ENCODE measurements around the gene RNF166.

RNF166 gene

DNA sequence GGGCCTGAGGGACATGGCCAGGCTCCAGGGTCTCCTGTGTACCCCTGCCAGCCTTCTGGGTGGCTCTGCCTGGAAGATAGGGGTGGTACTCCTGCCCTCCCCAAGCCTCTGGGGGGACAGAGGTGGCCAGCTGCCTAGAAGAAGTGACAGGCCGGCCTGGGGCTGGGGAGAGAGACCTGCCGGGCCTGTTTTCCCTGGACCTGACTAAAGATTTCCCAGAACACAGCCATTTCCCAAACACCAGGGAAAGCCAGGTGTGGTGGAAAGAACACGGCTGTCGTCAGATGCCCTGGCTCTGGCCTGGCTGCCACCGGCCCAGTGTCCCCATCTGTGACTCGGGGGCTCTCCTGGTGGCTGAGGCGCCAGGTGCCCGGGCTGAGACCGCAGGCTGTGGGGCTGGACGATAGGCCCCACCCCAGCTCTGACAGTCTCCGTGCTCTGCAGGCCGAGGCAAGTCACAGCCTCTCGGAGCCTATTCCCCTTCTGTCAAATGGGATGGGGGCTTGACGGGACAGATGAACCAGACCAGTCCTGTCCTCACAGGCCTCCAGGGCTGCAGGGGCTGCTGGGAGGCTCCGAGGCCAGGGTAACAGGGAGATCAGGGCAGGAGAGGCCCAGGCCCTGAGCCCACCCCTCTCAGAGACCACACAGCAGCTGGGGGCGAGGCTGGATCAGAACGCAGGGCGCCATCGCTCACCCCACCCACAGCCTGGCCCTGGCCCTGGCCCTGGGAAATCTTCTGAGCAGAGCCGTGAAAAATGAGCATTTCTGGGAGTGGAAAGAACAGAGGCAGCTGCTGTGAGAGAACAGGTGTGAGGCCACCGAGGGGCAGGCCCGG is 33.1 kb upstream of the RNF166 start:
- no peak overlapping the region for H3K9ac ChIP-seq (ENCODE audit: low read length in 5 of 5)
- peaks cover 0 to 84% (median 68%) of the 10 kb centered on the region in 5 donors for H3K36me3 ChIP-seq (ENCODE audit: control insufficient read depth in 5 of 5, insufficient read depth in 5 of 5, low read length in 5 of 5)
- peaks cover 2 to 14% (median 12%) of the 10 kb centered on the region in 5 donors for H3K4me1 ChIP-seq (ENCODE audit: control insufficient read depth in 5 of 5, insufficient read depth in 5 of 5, low read length in 5 of 5)
- H3K9me3 ChIP-seq (ENCODE audit: control insufficient read depth in 5 of 5, low read length in 5 of 5), result no peaks in the 10 kb centered on the region
- no peaks in the 10 kb centered on the region for H3K27me3 ChIP-seq (ENCODE audit: control insufficient read depth in 5 of 5, insufficient read depth in 4 of 5, low read length in 5 of 5)
- H3K4me3 ChIP-seq (ENCODE audit: low read depth in 1 of 5, low read length in 5 of 5), result no peak overlapping the region
- H3K27ac ChIP-seq (ENCODE audit: low read depth, low read length), result no peak overlapping the region

- peaks cover 0 to 93% (median 78%) of the 10 kb centered on the region in 5 donors for H3K36me3 ChIP-seq (ENCODE audit: control insufficient read depth in 5 of 5, insufficient read depth in 5 of 5, low read length in 5 of 5)
- H3K27ac ChIP-seq (ENCODE audit: low read depth, low read length), result no peak overlapping the region
- no peaks in the 10 kb centered on the region for H3K27me3 ChIP-seq (ENCODE audit: control insufficient read depth in 5 of 5, insufficient read depth in 4 of 5, low read length in 5 of 5)
- no peak overlapping the region for H3K9ac ChIP-seq (ENCODE audit: low read length in 5 of 5)
- no peaks in the 10 kb centered on the region for H3K9me3 ChIP-seq (ENCODE audit: control insufficient read depth in 5 of 5, low read length in 5 of 5)
- H3K4me1 ChIP-seq (ENCODE audit: control insufficient read depth in 5 of 5, insufficient read depth in 5 of 5, low read length in 5 of 5), result peaks cover 0 to 5% (median 2%) of the 10 kb centered on the region in 5 donors
- H3K4me3 ChIP-seq (ENCODE audit: low read depth in 1 of 5, low read length in 5 of 5), result no peak overlapping the region
Measured at GRCh38 chr16:88738151-88739084, 32.2 kb upstream of the RNF166 start.

- Histone ChIP-seq H3K9me3 (ENCODE audit: control insufficient read depth in 5 of 5, low read length in 5 of 5) (no peaks in the 10 kb centered on the region), H3K4me1 (ENCODE audit: control insufficient read depth in 5 of 5, insufficient read depth in 5 of 5, low read length in 5 of 5) (peaks cover 0 to 5% (median 2%) of the 10 kb centered on the region in 5 donors), H3K27me3 (ENCODE audit: control insufficient read depth in 5 of 5, insufficient read depth in 4 of 5, low read length in 5 of 5) (no peaks in the 10 kb centered on the region), H3K9ac (ENCODE audit: low read length in 5 of 5) (no peak overlapping the region), H3K36me3 (ENCODE audit: control insufficient read depth in 5 of 5, insufficient read depth in 5 of 5, low read length in 5 of 5) (peaks cover 0 to 94% (median 83%) of the 10 kb centered on the region in 5 donors), H3K27ac (ENCODE audit: low read depth, low read length) (no peak overlapping the region), H3K4me3 (ENCODE audit: low read depth in 1 of 5, low read length in 5 of 5) (no peak overlapping the region)
Measured at GRCh38 chr16:88737298-88738150, 31.3 kb upstream of the RNF166 start.

GRCh38 chr16:88736496-88736895 is 30.3 kb upstream of the RNF166 start:
- H3K27me3 ChIP-seq (ENCODE audit: control insufficient read depth in 5 of 5, insufficient read depth in 4 of 5, low read length in 5 of 5), result no peaks in the 10 kb centered on the region
- H3K4me1 ChIP-seq (ENCODE audit: control insufficient read depth in 5 of 5, insufficient read depth in 5 of 5, low read length in 5 of 5), result peaks cover 0 to 5% (median 2%) of the 10 kb centered on the region in 5 donors
- no peak overlapping the region for H3K27ac ChIP-seq (ENCODE audit: low read depth, low read length)
- peaks cover 0 to 93% (median 84%) of the 10 kb centered on the region in 5 donors for H3K36me3 ChIP-seq (ENCODE audit: control insufficient read depth in 5 of 5, insufficient read depth in 5 of 5, low read length in 5 of 5)
- H3K9me3 ChIP-seq (ENCODE audit: control insufficient read depth in 5 of 5, low read length in 5 of 5), result no peaks in the 10 kb centered on the region
- no peak overlapping the region for H3K4me3 ChIP-seq (ENCODE audit: low read depth in 1 of 5, low read length in 5 of 5)
- H3K9ac ChIP-seq (ENCODE audit: low read length in 5 of 5), result no peak overlapping the region

GRCh38 chr16:88736088-88736487 is 29.9 kb upstream of the RNF166 start:
- Histone ChIP-seq H3K36me3 (ENCODE audit: control insufficient read depth in 5 of 5, insufficient read depth in 5 of 5, low read length in 5 of 5) (peaks cover 0 to 93% (median 84%) of the 10 kb centered on the region in 5 donors), H3K27me3 (ENCODE audit: control insufficient read depth in 5 of 5, insufficient read depth in 4 of 5, low read length in 5 of 5) (no peaks in the 10 kb centered on the region), H3K27ac (ENCODE audit: low read depth, low read length) (no peak overlapping the region), H3K4me1 (ENCODE audit: control insufficient read depth in 5 of 5, insufficient read depth in 5 of 5, low read length in 5 of 5) (peaks cover 0 to 5% (median 2%) of the 10 kb centered on the region in 5 donors), H3K4me3 (ENCODE audit: low read depth in 1 of 5, low read length in 5 of 5) (no peak overlapping the region), H3K9me3 (ENCODE audit: control insufficient read depth in 5 of 5, low read length in 5 of 5) (no peaks in the 10 kb centered on the region), H3K9ac (ENCODE audit: low read length in 5 of 5) (no peak overlapping the region)

DNA sequence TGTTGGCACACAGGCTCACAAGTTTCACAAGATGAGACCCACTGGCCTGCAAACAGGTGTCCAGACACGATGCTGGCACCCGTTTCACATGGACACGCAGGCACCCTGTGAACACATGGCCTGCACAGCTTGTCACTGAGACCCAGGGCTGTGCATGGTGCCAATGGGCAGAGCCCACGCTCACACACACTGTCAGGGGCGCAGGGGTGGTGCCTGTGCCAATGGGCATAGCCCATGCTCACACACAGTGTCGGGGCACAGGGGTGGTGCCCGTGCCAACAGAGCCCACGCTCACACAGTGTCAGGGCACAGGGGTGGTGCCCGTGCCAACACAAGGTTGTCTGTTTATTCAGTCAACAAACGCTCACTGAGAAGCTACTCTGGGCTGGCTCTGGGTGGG is 29.4 kb upstream of the RNF166 start:
- H3K9me3 ChIP-seq (ENCODE audit: control insufficient read depth in 5 of 5, low read length in 5 of 5), result no peaks in the 10 kb centered on the region
- H3K27me3 ChIP-seq (ENCODE audit: control insufficient read depth in 5 of 5, insufficient read depth in 4 of 5, low read length in 5 of 5), result no peaks in the 10 kb centered on the region
- H3K9ac ChIP-seq (ENCODE audit: low read length in 5 of 5), result no peak overlapping the region
- H3K27ac ChIP-seq (ENCODE audit: low read depth, low read length), result no peak overlapping the region
- peaks cover 0 to 5% (median 2%) of the 10 kb centered on the region in 5 donors for H3K4me1 ChIP-seq (ENCODE audit: control insufficient read depth in 5 of 5, insufficient read depth in 5 of 5, low read length in 5 of 5)
- no peak overlapping the region for H3K4me3 ChIP-seq (ENCODE audit: low read depth in 1 of 5, low read length in 5 of 5)
- H3K36me3 ChIP-seq (ENCODE audit: control insufficient read depth in 5 of 5, insufficient read depth in 5 of 5, low read length in 5 of 5), result peaks cover 0 to 93% (median 84%) of the 10 kb centered on the region in 5 donors

DNA sequence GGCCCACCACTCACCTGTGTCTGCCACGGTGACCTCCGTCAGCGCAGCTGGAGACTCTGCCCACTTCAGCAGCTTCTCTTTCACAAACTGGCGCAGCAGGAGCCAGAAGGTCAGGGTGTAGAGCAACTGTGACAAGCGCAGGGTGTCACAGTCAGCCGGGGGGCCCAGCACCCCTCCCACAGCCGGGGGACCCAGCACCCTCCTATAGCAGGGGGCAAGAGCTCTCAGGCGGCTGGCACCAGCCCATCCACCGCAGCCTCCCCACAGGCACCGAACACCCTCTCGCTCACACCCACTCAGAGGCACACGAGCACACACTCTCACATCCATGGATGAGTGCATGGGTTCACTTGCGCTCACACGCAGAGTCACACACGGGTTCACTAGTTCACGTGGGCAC is 28.9 kb upstream of the RNF166 start:
- no peaks in the 10 kb centered on the region for H3K27me3 ChIP-seq (ENCODE audit: control insufficient read depth in 5 of 5, insufficient read depth in 4 of 5, low read length in 5 of 5)
- peaks cover 0 to 5% (median 2%) of the 10 kb centered on the region in 5 donors for H3K4me1 ChIP-seq (ENCODE audit: control insufficient read depth in 5 of 5, insufficient read depth in 5 of 5, low read length in 5 of 5)
- H3K36me3 ChIP-seq (ENCODE audit: control insufficient read depth in 5 of 5, insufficient read depth in 5 of 5, low read length in 5 of 5), result peaks cover 0 to 93% (median 81%) of the 10 kb centered on the region in 5 donors
- H3K27ac ChIP-seq (ENCODE audit: low read depth, low read length), result no peak overlapping the region
- no peaks in the 10 kb centered on the region for H3K9me3 ChIP-seq (ENCODE audit: control insufficient read depth in 5 of 5, low read length in 5 of 5)
- H3K9ac ChIP-seq (ENCODE audit: low read length in 5 of 5), result no peak overlapping the region
- no peak overlapping the region for H3K4me3 ChIP-seq (ENCODE audit: low read depth in 1 of 5, low read length in 5 of 5)

GRCh38 chr16:88734361-88734728 is 28.1 kb upstream of the RNF166 start:
- peaks cover 0 to 90% (median 79%) of the 10 kb centered on the region in 5 donors for H3K36me3 ChIP-seq (ENCODE audit: control insufficient read depth in 5 of 5, insufficient read depth in 5 of 5, low read length in 5 of 5)
- no peaks in the 10 kb centered on the region for H3K27me3 ChIP-seq (ENCODE audit: control insufficient read depth in 5 of 5, insufficient read depth in 4 of 5, low read length in 5 of 5)
- no peaks in the 10 kb centered on the region for H3K9me3 ChIP-seq (ENCODE audit: control insufficient read depth in 5 of 5, low read length in 5 of 5)
- peaks cover 0 to 5% (median 2%) of the 10 kb centered on the region in 5 donors for H3K4me1 ChIP-seq (ENCODE audit: control insufficient read depth in 5 of 5, insufficient read depth in 5 of 5, low read length in 5 of 5)
- no peak overlapping the region for H3K27ac ChIP-seq (ENCODE audit: low read depth, low read length)
- H3K4me3 ChIP-seq (ENCODE audit: low read depth in 1 of 5, low read length in 5 of 5), result no peak overlapping the region
- no peak overlapping the region for H3K9ac ChIP-seq (ENCODE audit: low read length in 5 of 5)

DNA sequence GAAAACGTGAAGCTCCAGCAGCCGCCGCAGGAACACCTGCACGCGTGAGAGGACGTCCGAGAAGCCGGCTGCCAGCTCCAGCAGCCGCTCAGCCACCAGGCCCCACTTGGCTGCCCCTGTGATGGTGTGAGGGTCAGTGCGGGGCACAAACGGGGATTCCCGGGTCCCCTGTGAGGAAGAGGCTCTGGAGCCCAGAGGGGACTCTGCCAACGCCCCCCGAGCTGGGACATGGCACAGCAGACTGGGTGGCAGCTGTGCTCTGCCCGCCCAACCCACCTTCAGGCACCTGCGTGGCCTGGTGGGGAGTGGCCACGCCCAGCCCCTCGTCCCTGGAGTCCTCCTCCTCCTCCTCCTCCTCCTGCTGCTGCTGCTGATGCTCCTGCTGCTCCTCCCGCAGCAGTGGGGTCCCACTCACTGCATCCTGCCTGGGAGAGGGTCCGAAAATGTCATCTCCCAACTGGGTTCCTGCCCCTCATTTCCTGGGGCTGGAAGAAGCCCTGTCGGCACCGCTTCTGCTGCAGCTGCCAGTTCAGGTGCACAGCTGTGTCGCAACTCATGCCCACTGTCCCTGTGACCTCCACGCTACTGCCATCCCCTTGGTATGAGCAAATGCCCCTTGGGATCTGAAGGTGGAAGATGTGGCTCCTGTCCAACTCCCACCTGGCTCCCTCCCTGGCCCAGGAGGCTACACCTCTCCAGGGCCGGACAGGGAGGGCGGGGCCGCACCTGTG is 27.6 kb upstream of the RNF166 start:
- peaks cover 0 to 5% (median 2%) of the 10 kb centered on the region in 5 donors for H3K4me1 ChIP-seq (ENCODE audit: control insufficient read depth in 5 of 5, insufficient read depth in 5 of 5, low read length in 5 of 5)
- no peak overlapping the region for H3K4me3 ChIP-seq (ENCODE audit: low read depth in 1 of 5, low read length in 5 of 5)
- H3K27me3 ChIP-seq (ENCODE audit: control insufficient read depth in 5 of 5, insufficient read depth in 4 of 5, low read length in 5 of 5), result no peaks in the 10 kb centered on the region
- no peaks in the 10 kb centered on the region for H3K9me3 ChIP-seq (ENCODE audit: control insufficient read depth in 5 of 5, low read length in 5 of 5)
- no peak overlapping the region for H3K9ac ChIP-seq (ENCODE audit: low read length in 5 of 5)
- H3K27ac ChIP-seq (ENCODE audit: low read depth, low read length), result no peak overlapping the region
- peaks cover 0 to 85% (median 78%) of the 10 kb centered on the region in 5 donors for H3K36me3 ChIP-seq (ENCODE audit: control insufficient read depth in 5 of 5, insufficient read depth in 5 of 5, low read length in 5 of 5)
